Ishikawa (cell line): Measurements from ENCODE around the gene OLFML2A.

Experiments
- CEBPB ChIP-seq: IDR thresholded peaks from 2 replicates; pipeline ENCODE4 v1.6.1; 2012
- CREB1 ChIP-seq: IDR thresholded peaks from 2 replicates; pipeline ENCODE4 v1.6.1; 2012; ENCODE audit warnings: low read depth
- EGR1 ChIP-seq: IDR thresholded peaks from 2 replicates; pipeline ENCODE4 v1.6.1; 2012
- EP300 ChIP-seq: IDR thresholded peaks from 2 replicates; pipeline ENCODE4 v1.6.1; 2012; ENCODE audit warnings: borderline replicate concordance
- FOXM1 ChIP-seq: IDR thresholded peaks from 2 replicates; pipeline ENCODE4 v1.6.1; 2012; ENCODE audit warnings: low read depth, borderline replicate concordance
- NFIC ChIP-seq: IDR thresholded peaks from 2 replicates; pipeline ENCODE4 v1.6.1; 2012
- RAD21 ChIP-seq: IDR thresholded peaks from 2 replicates; pipeline ENCODE4 v1.6.1; 2012; ENCODE audit warnings: low read depth
- TAF1 ChIP-seq: IDR thresholded peaks from 2 replicates; pipeline ENCODE4 v1.6.1; 2012; ENCODE audit warnings: low read depth, mild to moderate bottlenecking
- TCF12 ChIP-seq: IDR thresholded peaks from 2 replicates; pipeline ENCODE4 v1.6.1; 2012; ENCODE audit warnings: low read depth
- TEAD4 ChIP-seq: IDR thresholded peaks from 2 replicates; pipeline ENCODE4 v1.6.1; 2012
- YY1 ChIP-seq: IDR thresholded peaks from 2 replicates; pipeline ENCODE4 v1.6.1; 2012; ENCODE audit warnings: low read depth
- ZBTB7A ChIP-seq: IDR thresholded peaks from 2 replicates; pipeline ENCODE4 v1.6.1; 2012; ENCODE audit warnings: low read depth
- TF ChIP-seq, protein P1 (sequence below): IDR thresholded peaks from 2 replicates; pipeline ENCODE4 v1.6.1; 2012; ENCODE audit warnings: low read depth, mild to moderate bottlenecking
- TF ChIP-seq, protein P2 (sequence below): IDR thresholded peaks from 2 replicates; pipeline ENCODE4 v1.6.1; 2012
- TF ChIP-seq, protein P3 (sequence below): IDR thresholded peaks from 2 replicates; pipeline ENCODE4 v1.6.1; 2012

The OLFML2A gene

DNA sequence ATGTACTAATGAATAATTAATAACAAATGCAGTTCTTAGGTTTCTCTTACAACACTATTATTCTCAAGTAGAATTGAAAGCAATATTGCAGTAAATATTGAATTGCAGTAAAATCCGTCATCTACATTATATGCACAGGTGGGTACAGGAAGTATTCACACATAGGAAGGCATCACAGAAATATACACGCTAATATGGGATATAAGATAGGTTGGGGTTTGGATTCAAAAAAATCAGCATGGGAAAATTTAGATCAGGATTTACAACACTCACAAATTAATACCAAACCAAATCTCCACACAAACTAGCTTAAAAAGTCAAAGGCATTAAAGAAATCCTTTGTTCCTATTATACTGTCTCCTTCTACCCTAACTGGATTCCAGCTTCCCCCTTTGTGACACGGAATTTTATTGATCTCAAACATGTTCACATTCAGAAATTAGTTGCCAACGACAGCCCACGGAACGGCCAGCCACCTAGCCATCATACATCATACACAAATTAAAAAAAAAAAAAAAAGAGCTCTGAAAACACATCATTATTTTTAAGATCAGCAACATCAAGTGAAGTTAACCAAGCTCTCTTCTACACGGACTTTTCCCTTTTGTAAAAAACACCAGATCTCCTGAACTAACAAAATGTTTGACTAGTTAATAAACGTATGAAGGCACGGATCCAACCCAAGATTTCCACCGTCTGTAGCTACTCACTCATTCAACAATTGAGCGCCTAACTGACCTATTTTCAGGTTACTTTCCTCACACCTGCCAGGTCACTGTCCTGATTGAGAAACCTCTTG, 8.0 kb upstream of the OLFML2A start:
- TF ChIP-seq CEBPB (no peak), RAD21 (no peak), EGR1 (no peak), CREB1 (no peak)
- TF ChIP-seq, protein P1, sequence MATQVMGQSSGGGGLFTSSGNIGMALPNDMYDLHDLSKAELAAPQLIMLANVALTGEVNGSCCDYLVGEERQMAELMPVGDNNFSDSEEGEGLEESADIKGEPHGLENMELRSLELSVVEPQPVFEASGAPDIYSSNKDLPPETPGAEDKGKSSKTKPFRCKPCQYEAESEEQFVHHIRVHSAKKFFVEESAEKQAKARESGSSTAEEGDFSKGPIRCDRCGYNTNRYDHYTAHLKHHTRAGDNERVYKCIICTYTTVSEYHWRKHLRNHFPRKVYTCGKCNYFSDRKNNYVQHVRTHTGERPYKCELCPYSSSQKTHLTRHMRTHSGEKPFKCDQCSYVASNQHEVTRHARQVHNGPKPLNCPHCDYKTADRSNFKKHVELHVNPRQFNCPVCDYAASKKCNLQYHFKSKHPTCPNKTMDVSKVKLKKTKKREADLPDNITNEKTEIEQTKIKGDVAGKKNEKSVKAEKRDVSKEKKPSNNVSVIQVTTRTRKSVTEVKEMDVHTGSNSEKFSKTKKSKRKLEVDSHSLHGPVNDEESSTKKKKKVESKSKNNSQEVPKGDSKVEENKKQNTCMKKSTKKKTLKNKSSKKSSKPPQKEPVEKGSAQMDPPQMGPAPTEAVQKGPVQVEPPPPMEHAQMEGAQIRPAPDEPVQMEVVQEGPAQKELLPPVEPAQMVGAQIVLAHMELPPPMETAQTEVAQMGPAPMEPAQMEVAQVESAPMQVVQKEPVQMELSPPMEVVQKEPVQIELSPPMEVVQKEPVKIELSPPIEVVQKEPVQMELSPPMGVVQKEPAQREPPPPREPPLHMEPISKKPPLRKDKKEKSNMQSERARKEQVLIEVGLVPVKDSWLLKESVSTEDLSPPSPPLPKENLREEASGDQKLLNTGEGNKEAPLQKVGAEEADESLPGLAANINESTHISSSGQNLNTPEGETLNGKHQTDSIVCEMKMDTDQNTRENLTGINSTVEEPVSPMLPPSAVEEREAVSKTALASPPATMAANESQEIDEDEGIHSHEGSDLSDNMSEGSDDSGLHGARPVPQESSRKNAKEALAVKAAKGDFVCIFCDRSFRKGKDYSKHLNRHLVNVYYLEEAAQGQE: no peak

DNA sequence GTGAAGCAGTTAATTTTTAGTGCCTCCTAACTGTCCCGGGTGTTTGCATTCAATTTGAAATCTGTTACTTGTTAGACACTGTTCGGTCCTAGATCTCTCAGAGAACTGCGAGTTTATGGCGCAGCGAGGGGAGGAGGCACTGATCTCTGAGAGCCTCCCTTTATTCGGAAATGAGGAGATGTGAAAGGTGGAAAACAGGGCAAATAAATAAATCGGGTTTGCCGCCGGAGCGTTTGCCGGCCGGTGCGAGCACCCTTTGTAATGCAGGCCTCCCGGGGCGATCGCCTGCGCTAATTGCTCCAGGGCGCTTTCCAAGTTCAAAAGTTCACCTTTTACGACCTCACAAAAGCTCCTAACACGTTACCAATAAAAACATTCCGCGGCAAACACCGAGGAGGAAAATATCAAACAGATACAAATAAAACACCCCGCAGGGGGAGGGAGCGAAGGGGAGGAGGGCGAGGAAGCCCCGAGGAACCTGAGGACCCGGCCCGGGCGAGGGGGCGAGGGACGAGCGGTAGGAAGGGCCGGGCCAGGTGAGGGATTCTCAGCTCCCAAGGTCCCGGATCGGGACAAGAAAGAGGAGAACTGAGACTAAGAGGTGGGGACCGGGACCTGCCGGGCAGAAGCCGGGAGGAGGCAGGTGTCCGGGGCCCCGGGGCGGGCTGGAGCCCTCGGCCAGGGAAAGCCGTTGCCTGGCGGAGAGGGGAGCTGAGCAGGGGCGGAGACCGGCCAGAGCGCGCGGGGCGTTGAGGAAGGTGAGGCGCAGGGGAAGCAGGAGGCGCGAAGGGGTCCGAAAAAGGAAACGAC, 7.2 kb upstream of the OLFML2A start:
- TF ChIP-seq, protein P2, sequence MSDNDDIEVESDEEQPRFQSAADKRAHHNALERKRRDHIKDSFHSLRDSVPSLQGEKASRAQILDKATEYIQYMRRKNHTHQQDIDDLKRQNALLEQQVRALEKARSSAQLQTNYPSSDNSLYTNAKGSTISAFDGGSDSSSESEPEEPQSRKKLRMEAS: no peak
- TF ChIP-seq ZBTB7A (no peak; the same call in 1 of the 2 replicates), TEAD4 (no peak), CREB1 (no peak), NFIC (no peak), CEBPB (no peak), RAD21 (no peak), YY1 (no peak), EP300 (no peak), FOXM1 (no peak), TAF1 (no peak; the same call in 1 of the 2 replicates), TCF12 (no peak), EGR1 (no peak)
- TF ChIP-seq, protein P1: no peak
- TF ChIP-seq, protein P3, sequence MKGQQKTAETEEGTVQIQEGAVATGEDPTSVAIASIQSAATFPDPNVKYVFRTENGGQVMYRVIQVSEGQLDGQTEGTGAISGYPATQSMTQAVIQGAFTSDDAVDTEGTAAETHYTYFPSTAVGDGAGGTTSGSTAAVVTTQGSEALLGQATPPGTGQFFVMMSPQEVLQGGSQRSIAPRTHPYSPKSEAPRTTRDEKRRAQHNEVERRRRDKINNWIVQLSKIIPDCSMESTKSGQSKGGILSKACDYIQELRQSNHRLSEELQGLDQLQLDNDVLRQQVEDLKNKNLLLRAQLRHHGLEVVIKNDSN: no peak

DNA sequence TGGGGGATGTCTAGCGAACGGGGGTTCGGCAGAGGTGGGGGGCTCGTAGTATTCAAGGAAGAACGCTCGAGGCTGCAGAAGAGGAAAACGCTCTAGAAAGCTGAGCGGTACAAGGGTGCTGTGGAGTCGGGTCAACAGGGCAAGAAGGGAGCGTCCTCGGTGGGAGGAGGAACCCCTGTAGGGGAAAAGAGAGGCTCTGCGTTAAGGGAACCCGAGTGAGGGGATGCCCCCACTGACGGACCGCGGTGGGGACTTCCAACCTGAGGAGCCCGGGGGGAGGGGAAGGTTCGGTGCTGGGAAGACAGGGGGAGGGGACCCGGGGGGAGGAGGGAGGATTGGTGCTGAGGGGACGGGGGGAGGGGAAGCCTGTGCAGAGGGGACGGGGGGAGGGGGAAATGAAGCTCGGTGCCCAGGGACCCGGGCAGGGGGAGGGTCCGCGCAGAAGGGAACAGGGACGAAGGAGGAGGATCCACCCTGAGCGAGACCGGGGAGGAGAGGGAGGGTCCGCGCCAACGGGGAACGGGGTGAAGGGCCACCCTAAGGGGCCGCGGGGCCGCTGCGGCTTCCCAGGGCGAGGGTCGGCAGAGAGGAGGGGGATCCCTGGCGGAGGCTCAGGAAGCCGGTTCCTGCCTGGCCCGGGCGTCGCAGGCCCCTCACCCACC, 6.4 kb upstream of the OLFML2A start:
- TF ChIP-seq YY1: no peak
- TF ChIP-seq ZBTB7A: no peak; the same call in 1 of the 2 replicates
- no peak for TF ChIP-seq CEBPB
- no peak for TF ChIP-seq TCF12
- no peak for TF ChIP-seq FOXM1
- no peak for TF ChIP-seq TEAD4
- TF ChIP-seq NFIC: no peak
- TF ChIP-seq, protein P2: no peak
- TF ChIP-seq EGR1: no peak
- TF ChIP-seq, protein P3: no peak
- TF ChIP-seq, protein P1: no peak
- TF ChIP-seq CREB1: no peak
- no peak for TF ChIP-seq RAD21
- no peak for TF ChIP-seq EP300
- no peak; the same call in 1 of the 2 replicates for TF ChIP-seq TAF1
